GM21528 (cell line): ENCODE data around the gene BAIAP2.
"Not testable (repeated sequence)": the region's sequence is repeated elsewhere in the genome, so short reads cannot be mapped to it uniquely, and the experiment has no call there.

ENCODE experiments used
- ATAC-seq: cut with Tn5 transposase; IDR thresholded peaks from one replicate; pipeline ENCODE4 v1.9.1; 2021; ENCODE audit warnings: mild to moderate bottlenecking, moderate library complexity; ENCODE audit not compliant: unreplicated experiment, low FRiP score

Gene BAIAP2

GRCh38 chr17:81064678-81065475, 29.9 kb downstream of the BAIAP2 start:
- no peak for ATAC-seq

DNA sequence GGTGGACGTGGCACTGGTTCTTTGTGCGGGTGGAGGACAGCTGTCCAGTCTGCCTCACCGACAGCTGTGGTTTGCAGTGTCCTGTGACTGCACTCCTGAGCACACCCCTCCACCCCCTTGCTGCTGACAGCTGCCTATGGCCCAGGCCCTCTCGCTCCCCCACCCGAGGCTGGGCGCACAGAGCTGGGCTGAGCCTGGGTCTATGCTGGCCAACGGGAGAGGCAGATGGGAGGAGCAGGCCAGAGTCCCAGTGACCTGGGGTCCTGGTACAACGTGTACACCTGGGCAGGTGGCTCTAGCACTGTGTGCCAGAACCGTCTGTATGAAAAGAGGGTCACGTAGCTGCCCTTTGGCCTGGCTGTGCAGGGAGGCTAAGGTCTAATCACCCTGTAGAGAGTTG, 30.5 kb downstream of the BAIAP2 start:
- ATAC-seq, result no peak

GRCh38 chr17:81066072-81066471, 31.1 kb downstream of the BAIAP2 start:
- no peak for ATAC-seq

- ATAC-seq, result no peak
These were observed 31.9 kb downstream of the BAIAP2 start for GRCh38 chr17:81066771-81067315.

GRCh38 chr17:81067391-81067811, 32.5 kb downstream of the BAIAP2 start:
- no peak for ATAC-seq

DNA sequence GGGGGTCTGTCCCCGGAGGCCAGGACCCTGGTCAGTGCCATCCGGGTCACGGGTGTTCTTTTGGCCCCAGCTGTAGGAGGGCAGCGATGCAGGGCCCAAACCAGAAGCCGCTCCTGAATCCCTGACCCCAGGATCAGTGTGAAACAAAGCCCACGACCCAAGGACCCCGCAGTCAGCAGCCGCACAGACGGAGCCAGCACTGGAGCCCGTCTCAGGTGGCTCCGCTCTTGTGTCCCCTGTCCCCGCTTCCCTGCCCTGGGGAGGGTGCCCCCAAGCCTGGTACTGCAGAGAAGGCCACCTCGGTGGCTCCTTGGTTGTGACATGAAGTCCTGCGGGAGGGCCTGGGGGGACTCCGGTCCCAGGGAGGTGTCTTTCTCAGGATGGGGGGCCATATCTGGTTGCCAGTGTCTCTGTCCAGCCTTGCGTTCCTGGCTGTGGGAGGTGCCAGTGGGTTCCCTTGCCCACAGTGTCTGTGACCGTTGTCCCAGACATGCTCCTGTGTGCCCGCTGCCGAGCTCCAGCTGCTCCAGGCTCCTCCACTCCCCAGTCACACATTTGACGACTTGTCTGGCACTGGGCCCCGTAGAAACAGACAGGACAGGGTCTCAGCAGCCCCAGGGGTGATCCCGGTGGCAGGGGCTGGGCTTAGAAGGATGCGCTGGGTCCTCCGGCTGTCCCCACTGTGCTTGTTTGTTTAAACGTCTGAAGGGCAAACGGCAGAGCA, 33.6 kb downstream of the BAIAP2 start:
- no peak for ATAC-seq

- no peak for ATAC-seq
These were observed 34.2 kb downstream of the BAIAP2 start for GRCh38 chr17:81069135-81069645.

GRCh38 chr17:81070541-81071246, 35.7 kb downstream of the BAIAP2 start:
- ATAC-seq, result no peak

GRCh38 chr17:81071761-81072741, 37.1 kb downstream of the BAIAP2 start:
- no peak for ATAC-seq

GRCh38 chr17:81073967-81074839, 39.3 kb downstream of the BAIAP2 start:
- no peak for ATAC-seq

- ATAC-seq, result no peak
These were observed 39.9 kb downstream of the BAIAP2 start for GRCh38 chr17:81074875-81075274.

DNA sequence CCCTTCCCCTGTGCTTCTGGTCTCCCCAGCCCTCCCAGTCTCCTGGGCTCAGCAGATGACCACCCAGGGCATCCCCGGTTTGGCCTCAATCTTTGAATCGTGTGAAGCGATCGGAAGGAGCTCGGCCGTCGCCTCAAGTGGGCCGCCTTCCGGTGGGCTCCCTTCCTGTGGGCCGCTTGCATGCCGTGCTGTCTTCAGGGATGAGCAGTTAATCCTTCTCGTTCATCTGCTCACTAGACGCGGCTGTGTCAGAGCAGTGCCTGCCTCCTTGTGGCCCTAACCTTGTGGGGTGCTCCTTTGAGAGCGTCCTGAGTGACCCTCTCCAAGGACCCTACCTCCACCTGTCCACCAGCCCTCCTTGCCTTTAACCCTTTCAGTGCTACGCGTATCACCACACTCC, 40.4 kb downstream of the BAIAP2 start:
- ATAC-seq, result no peak

- no peak for ATAC-seq
These were observed 41.3 kb downstream of the BAIAP2 start for GRCh38 chr17:81076141-81076679.

- ATAC-seq, result not testable (repeated sequence)
These were observed 43.3 kb downstream of the BAIAP2 start for GRCh38 chr17:81078026-81078913.

- ATAC-seq, result no peak
These were observed 45.1 kb downstream of the BAIAP2 start for GRCh38 chr17:81080019-81080418.

GRCh38 chr17:81081222-81082176, 46.5 kb downstream of the BAIAP2 start:
- ATAC-seq, result no peak
